ENCODE data around the gene NEURL2. TPM values are rescaled to one million over a fixed set of nuclear protein-coding genes. Genes with fewer than 3 reads are reported as not detected.

The NEURL2 gene
- total RNA-seq, 1 donor from 2014 or later: 1.5 TPM

DNA sequence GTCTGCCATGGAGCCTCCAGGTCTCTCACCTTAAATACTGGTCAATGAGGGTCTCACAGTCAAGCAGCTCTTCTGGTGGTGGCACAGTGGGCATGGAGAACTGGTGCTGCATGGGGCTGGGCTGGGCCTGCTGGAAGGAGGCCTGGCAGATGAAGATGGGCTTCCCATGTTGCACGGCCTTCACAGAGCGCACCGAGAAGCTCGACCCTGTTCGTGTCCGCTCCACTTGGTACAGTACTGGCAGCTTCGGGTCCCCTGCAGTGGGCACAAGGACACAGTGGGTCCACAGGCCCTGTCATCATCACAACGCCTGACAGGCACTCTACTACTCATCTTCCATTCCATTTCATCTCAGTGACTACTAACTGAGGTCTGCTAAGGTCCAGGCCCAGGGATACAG is 42.6 kb downstream of the NEURL2 start:
- intact Hi-C loops (cut with micrococcal nuclease): no loop called here

DNA sequence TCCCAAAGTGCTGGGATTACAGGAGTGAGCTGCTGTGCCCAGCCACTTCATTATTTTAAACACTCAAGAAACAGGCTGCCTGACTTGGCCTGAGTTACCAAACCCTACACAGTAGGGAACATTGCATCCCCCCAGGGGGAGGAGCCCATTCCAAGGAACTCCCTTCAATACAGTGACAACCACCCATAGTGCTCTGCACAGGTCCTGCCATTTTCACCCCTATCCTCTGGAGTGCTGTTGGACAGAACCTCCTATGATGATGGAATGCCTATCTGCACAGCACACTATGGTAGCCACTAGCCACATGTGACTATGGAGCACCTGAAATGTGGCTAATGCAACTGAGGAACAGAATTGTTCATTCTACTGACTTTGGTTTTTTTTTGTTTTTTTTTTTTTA is 45.6 kb downstream of the NEURL2 start:
- intact Hi-C loops (cut with micrococcal nuclease): no loop called here

DNA sequence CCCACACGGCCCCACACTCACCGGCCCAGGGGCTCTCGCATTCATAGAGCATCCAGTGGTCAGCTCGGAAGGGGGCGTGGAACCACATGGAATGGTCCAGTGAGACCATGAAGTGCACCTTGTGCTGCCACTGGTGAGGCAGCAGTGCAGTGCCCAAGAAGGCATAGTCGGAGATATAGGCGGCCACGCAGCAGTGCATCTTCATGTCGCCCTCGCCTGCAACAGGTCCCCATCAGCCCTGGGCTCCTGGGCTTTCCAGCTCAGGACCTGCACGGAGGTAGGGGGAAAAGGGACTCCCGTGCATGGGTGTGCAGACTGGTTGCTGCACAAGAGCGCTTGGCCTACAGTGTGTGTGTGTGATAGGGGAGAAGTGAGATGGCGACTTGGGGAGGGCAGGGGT is 47.5 kb downstream of the NEURL2 start:
- intact Hi-C loops (cut with micrococcal nuclease): no loop called here

DNA sequence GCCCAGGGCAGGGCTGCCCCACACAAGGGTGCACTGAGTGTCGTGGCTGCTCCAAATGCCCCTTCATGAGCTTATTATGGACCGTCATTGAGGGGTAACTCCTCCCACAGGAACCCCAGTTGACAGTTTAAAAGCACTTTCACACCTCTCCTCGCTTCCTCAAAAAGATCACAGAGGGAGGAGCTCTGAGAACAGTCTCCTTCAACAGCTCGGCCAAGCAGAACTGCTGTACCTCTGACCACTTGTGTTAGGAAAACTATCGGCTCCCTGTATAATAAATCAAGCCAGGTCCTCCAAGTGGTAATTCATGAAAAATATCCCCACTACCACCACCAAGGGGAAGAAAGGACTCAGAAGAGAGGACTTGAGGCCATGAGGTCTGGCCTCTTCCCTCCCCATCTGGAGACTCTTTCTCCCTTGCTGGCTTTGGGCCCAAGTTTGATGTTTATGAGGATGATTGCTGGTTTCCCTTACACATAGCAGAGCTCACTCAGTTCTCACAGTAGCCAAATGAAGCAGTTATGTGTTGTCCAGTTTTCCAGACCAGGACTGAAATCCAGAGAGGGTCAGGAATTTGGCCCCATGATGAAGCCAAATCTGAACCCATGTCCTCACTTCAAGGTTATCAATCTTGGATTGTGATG is 48.7 kb downstream of the NEURL2 start:
- intact Hi-C loops (cut with micrococcal nuclease): no loop called here

DNA sequence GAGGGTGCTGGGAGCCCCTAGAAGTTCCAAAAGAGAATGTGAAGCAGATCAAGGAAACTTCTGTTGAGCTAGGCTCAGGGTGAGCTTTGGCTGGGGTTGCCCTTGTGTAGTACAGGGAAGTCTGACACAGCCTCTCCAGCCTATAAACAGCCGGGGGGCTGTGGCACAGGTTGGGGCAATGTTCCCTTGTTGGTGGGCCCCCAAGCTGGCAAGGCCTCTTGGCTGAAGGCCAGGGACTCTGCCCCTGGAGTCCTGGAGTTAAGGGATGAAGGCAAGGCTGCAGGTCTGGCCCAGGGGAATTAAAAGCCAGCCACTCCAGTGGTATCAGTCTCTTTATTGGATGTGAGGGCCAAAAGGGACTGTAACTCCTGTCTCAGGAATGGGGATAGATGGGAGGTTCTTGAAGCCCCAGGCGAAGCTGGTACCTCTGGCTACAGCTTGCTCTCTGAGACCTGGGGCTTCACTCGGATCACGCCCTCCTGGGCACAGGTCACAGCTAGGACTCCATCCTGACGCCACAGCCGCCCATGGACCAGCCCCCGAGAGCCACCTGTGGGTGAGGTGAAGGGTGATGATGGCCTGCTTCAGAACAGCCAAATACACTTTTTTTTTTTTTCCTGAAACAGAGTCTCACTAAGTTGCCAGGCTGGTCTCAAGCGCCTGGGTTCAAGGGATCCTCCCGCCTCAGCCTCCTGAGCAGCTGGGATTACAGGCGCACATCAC is 49.4 kb downstream of the NEURL2 start:
- intact Hi-C loops (cut with micrococcal nuclease): no loop called here

DNA sequence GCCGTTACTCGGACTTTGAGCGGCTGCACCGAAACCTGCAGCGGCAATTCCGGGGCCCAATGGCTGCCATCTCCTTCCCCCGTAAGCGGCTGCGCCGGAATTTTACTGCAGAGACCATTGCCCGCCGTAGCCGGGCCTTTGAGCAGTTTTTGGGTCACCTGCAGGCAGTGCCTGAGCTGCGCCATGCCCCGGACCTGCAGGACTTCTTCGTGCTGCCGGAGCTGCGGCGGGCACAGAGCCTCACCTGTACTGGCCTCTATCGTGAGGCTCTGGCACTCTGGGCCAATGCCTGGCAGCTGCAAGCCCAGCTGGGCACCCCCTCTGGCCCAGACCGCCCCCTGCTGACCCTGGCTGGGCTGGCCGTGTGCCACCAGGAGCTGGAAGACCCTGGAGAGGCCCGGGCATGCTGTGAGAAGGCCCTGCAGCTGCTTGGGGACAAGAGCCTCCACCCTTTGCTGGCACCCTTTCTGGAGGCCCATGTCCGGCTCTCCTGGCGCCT is 50.3 kb downstream of the NEURL2 start:
- intact Hi-C loops (cut with micrococcal nuclease): no loop called here

Other genes starting within 250 kb of the NEURL2 start
- not detected in 2 replicates for gene WFDC11, start 221.0 kb downstream of the NEURL2 start, total RNA-seq
- gene WFDC13, start 189.2 kb downstream of the NEURL2 start, total RNA-seq: not detected in 2 replicates
- gene WFDC10B, start 186.2 kb downstream of the NEURL2 start, total RNA-seq: not detected in 2 replicates
- not detected in 2 replicates for gene SPINT4, start 168.9 kb downstream of the NEURL2 start, total RNA-seq
- gene WFDC3, start 99.3 kb downstream of the NEURL2 start, total RNA-seq: not detected in 2 replicates
- gene DNTTIP1, start 99.3 kb downstream of the NEURL2 start, total RNA-seq: 32.2 and 33.6 TPM in 2 replicates
- 132 and 140 TPM in 2 replicates for gene UBE2C, start 78.6 kb downstream of the NEURL2 start, total RNA-seq
- gene TNNC2, start 63.9 kb downstream of the NEURL2 start, total RNA-seq: not detected in 2 replicates
- gene SNX21, start 57.4 kb downstream of the NEURL2 start, total RNA-seq: 0.24 and 0.59 TPM in 2 replicates
- 33.9 TPM in 2 replicates for gene ACOT8, start 33.8 kb downstream of the NEURL2 start, total RNA-seq
- 6.4 and 7.4 TPM in 2 replicates for gene ZSWIM3, start 33.6 kb downstream of the NEURL2 start, total RNA-seq
- gene ZSWIM1, start 10.0 kb downstream of the NEURL2 start, total RNA-seq: 6.1 and 6.6 TPM in 2 replicates
- 0.49 and 0.76 TPM in 2 replicates for gene SPATA25, start 3.6 kb downstream of the NEURL2 start, total RNA-seq
- gene CTSA, start 127 bp upstream of the NEURL2 start, total RNA-seq: 71.3 and 72.3 TPM in 2 replicates
- 0.49 and 0.88 TPM in 2 replicates for gene PLTP, start 20.9 kb upstream of the NEURL2 start, total RNA-seq
- gene PCIF1, start 43.5 kb upstream of the NEURL2 start, total RNA-seq: 42.8 and 42.9 TPM in 2 replicates
- gene ZNF335, start 81.0 kb upstream of the NEURL2 start, total RNA-seq: 42.0 and 43.3 TPM in 2 replicates
- 1.5 and 1.7 TPM in 2 replicates for gene MMP9, start 117.7 kb upstream of the NEURL2 start, total RNA-seq
- gene SLC12A5, start 138.0 kb upstream of the NEURL2 start, total RNA-seq: 0.49 and 0.88 TPM in 2 replicates
- 36.5 and 40.2 TPM in 2 replicates for gene NCOA5, start 198.8 kb upstream of the NEURL2 start, total RNA-seq
- 1.7 and 3.2 TPM in 2 replicates for gene CD40, start 227.1 kb upstream of the NEURL2 start, total RNA-seq

Measured in T-helper 1 cell treated with Interleukin-12 subunit alpha and Interleukin-12 subunit beta and Interleukin-4 antibody, amounts not matched to agents 30 ng/mL and 1 ng/mL, for 36 hours (primary cell).